ENCODE data around the gene LPCAT1.

The LPCAT1 gene

DNA sequence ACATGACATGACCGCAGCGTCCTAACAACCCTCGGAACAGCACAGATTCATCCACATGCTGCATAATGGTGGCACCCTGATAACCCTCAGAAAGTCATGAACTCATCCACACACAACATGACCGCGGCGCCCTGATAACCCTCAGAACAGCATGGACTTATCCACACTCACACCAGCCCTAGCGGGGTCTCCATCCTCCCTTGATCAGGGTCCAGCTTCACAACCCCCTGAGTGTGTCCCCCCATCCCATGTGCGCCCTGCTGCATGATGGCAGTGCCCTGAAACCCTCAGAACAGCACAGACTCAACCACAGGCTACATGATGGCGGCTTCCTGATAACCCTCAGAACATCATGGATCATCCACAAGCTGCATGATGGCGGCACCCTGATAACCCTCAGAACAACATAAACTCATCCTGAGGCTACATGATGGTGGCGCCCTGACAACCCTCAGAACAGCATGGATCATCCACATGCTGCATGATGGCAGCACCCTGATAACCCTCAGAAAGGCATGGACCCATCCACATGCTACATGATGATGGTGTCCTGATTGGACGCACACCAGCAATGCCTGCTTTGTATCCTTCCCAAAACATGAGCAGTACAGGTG lies 106.8 kb downstream of the LPCAT1 start:
- DNase-seq (ENCODE audit: insufficient read length, low spot score): no peak
- FAIRE-seq: peak; percentile 26

DNA sequence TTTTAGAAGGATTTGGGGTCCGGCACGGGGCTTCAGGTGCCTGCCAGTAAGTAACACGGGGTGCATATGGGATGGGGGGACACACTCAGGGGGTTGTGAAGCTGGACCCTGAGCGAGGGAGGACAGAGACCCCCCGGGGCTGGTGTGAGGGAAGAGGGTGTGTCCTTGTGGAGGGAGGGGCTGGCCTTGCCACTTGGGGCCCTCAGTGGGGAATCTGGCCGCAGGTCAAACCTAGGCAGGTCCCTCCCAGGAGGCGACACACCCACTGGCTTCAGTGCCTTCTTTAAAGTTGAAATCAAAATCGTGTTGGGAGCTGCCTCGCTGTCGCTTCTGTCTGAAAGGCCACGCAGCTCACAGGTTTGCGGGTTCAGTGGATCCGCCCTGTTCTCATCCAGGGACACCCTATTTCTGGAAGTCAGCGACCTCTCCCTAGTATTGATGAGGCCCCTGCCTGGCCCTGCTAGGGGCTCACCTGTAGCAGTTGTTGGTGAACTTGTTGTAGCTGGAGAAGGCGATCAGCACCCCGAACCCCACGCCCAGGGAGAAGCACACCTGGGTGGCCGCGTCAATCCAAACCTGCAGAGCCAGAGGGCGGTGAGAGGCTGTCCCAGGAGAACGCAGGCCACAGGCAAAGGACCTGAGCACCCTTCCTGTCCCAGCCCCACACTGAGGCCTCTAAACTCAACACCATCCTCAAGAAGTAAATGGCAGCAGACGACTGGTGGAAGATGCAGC lies 108.0 kb downstream of the LPCAT1 start:
- FAIRE-seq (no peak), DNase-seq (ENCODE audit: insufficient read length, low spot score) (no peak)

DNA sequence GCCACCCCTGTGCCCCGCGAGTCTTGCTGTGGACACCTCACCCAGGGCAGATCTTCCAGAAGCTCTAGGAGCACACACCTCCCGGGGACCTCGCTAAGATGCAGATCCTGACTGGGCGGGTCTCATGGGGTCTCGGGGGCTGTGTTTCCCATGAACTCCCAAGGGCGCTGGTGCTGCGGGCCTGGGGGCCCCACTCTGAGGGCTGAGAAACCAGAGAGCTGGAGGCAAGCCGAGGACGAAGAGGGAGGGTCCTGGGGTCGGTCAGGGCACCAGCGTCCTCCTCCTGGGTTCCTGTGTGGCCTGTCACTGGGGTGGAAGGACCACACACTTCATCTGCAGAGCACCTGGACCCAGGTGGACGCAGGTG lies 108.7 kb downstream of the LPCAT1 start:
- no peak for DNase-seq (ENCODE audit: insufficient read length, low spot score)

DNA sequence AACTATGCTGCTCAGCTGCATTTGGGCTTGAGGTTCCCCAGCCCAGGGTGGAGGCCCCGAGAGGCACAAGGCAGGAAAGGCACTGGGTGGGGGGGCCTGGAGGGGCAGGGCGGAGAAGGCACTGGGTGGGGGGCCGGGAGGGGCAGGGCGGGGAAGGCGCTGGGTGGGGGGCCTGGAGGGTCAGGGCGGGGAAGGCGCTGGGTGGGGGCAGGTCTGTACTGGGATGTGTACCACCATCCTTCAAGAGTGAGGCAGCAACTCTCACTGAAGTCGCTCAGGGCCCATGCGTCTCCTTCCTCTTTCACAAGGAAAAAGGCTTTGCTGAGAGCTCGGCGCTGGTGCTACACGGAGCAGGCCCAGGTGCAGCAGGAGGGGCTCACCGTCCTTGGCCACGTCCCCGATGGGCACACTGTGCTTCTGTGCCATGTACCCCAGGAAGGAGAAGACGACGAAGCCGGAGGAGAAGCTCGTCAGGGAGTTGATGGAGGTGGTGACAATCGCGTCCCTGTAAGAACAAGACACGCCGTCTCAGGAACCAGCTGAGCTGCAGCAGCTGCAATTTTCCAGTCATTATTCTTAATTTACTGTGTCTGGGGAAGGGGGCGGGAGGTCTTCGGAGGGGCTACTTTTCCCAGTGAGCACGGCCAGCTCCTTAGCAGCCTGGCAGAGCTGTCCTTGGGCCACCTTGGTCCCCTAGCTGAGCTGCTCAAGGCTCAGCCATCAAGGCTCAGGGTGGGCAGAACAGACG lies 109.3 kb downstream of the LPCAT1 start:
- no peak for FAIRE-seq

More for the DNA sequence above, 108.7 kb downstream of the LPCAT1 start:
- FAIRE-seq: no peak

DNA sequence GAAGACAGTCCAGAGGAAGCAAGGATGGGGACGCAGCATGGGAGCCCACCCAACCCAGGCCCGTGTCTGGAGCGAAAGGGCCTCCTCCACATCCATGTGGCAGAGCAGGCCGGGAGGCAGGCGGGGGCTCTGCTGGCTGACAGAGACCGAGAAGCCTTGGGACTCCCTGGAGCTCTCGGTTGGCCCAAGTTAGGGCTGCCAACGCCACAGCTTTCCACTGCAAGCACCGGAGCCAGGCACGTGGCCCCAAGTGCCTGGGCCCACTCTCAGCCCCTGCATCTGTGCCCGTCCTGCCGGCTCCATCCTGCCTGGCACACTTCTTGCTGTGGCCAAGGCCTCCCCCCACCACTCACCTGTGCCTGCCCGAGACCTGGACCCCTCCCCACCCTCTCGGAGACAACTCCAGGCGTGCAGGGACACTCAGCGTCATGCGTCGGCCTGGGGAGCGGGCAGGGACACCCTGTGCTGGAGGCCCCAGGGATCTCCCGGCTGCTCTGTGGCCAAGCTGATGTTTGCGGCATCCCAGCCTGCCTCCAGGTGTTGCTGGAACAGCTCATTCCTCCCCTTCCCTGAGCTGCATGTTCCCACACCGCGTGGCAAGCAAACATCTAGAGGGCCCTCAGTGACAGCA lies 110.0 kb downstream of the LPCAT1 start:
- FAIRE-seq: no peak
- DNase-seq (ENCODE audit: insufficient read length, low spot score): no peak

More for the DNA sequence above, 109.3 kb downstream of the LPCAT1 start:
- DNase-seq (ENCODE audit: insufficient read length, low spot score): no peak

DNA sequence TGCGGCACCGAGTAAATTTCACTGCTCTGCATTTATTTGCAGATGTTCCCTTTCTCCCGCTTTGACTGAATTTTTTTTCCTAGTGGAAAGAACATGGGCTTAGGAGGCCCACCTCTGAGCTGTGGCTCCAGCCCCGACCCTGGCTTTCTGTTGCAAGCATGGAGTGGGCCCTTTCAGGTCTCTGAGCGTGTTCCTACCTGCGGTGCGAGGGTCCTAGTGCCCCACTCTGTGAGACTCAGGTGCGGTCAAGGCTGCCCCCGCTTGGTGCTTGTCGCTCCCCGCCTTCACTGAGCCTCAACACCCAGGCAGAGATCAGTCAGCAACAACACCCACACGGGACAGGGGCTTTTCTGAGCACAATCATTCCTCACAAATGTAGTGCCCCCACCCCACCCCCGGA lies 110.5 kb downstream of the LPCAT1 start:
- peak; percentile 52 for FAIRE-seq
- no peak for DNase-seq (ENCODE audit: insufficient read length, low spot score)

DNA sequence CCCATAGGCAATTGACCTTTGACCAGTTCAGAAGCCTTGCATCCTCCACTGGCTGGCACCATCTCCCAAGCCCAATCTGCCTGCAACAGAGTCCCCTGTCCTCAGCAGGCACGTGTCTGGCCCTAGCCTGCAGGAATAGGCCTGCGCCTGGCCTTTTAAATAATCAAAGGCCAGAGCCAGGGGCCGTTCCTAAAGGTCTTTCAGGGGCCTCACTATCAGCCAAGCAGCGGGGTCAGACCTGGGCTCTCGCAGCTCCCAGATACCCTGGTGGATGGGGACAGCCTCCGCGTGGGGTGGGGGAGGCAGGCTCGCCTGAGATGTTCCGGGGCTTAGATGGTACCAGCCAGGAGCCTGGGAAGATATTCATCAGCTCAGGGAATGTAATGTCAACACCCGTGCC lies 111.1 kb downstream of the LPCAT1 start:
- FAIRE-seq (no peak), DNase-seq (ENCODE audit: insufficient read length, low spot score) (no peak)

DNA sequence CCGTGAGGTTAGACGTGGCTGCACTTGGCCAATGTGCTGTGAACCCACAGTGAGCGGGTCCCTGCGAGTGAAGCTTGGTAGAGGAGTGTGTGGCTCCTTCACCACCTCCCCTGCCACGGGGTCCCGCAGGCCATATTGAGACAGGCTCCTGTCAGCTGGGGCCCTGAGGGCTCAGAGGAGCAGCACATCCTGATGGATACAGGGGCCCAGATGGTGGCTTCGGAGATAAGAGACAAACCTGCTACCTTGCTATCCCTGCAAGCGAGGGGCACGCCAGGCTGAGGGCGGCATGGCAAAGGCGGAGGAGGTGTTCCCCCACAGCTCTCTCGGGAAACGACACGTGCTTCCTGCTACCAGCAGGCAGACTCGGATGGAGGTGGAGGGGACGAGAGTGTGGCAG lies 111.6 kb downstream of the LPCAT1 start:
- no peak for FAIRE-seq

More for the DNA sequence above, 111.6 kb downstream of the LPCAT1 start:
- no peak for DNase-seq (ENCODE audit: insufficient read length, low spot score)

Data from HTR-8/SVneo (cell line).